Erythroblast (primary cell): ENCODE results near the gene ZDHHC11.
"Not testable (repeated sequence)": the region's sequence is repeated elsewhere in the genome, so short reads cannot be mapped to it uniquely, and the experiment has no call there.

Source experiments
- GATA1 ChIP-seq: IDR thresholded peaks from 2 replicates; pipeline ENCODE4 v1.6.1; 2011; ENCODE audit warnings: low read depth, mild to moderate bottlenecking, control low read depth, low read length, moderate library complexity
- POLR2A ChIP-seq: IDR thresholded peaks from 2 replicates; pipeline ENCODE4 v1.6.1; 2011; ENCODE audit warnings: mild to moderate bottlenecking, low read length

- TF ChIP-seq POLR2A, GATA1: not testable (repeated sequence)
These were observed 62.9 kb downstream of the ZDHHC11 start for GRCh38 chr5:787857-788233.
